Dermis blood vessel endothelial cell (primary cell): ENCODE measurements around the gene ACVR1B. TPM values are rescaled to one million over a fixed set of nuclear protein-coding genes. Genes with fewer than 3 reads are reported as not detected.

Experiments used
- total RNA-seq: library from RNA; depleted of rRNA; stranded (reverse); fragments of >200 nt; gene quantifications from 2 replicates; pipeline ENCODE4 v1.2.3, GENCODE V29; 2014

Gene ACVR1B
- total RNA-seq, 1 donor from 2014 or later, result 9.9 TPM

Other genes with a start within 250 kb of the ACVR1B start
- 0.74 and 1.2 TPM in 2 replicates for gene FIGNL2, start 103.0 kb upstream of the ACVR1B start, total RNA-seq
- gene ANKRD33, start 63.6 kb upstream of the ACVR1B start, total RNA-seq, result 0.19 TPM in 1 of 2 replicates, not detected in the other
- 680 and 721 TPM in 2 replicates for gene ACVRL1, start 44.2 kb upstream of the ACVR1B start, total RNA-seq
- 35.0 and 49.2 TPM in 2 replicates for gene TAMALIN, start 55.2 kb downstream of the ACVR1B start, total RNA-seq
- gene NR4A1, start 99.7 kb downstream of the ACVR1B start, total RNA-seq, result 0.70 and 3.1 TPM in 2 replicates
- 55.1 and 79.6 TPM in 2 replicates for gene ATG101, start 118.3 kb downstream of the ACVR1B start, total RNA-seq
- gene SMIM41, start 128.0 kb downstream of the ACVR1B start, total RNA-seq, result not detected in 2 replicates
- gene KRT80, start 240.3 kb downstream of the ACVR1B start, total RNA-seq, result 0.17 and 1.2 TPM in 2 replicates